Spleen (tissue), 13 donors: Measurements from ENCODE around the gene ILF2. TPM values are rescaled to one million over a fixed set of nuclear protein-coding genes. Genes with fewer than 3 reads are reported as not detected.
"Not testable (repeated sequence)": the region's sequence is repeated elsewhere in the genome, so short reads cannot be mapped to it uniquely, and the experiment has no call there.

ENCODE experiments used
- DNase-seq: peaks from one replicate; pipeline ENCODE4 v3.0.0-alpha.2; 2020
- H3K27ac ChIP-seq, 8 donors: fragments of 200-600 bp; sonication (generic) in 7 of 8; 1 replicate in 4 of 8; 2 replicates in 4 of 8; pipeline versions ENCODE4 v1.5.0 to v1.8.0; 2016 to 2021; ENCODE audit warnings: inconsistent platforms in 4 of 8, mild to moderate bottlenecking in 4 of 8, moderate library complexity in 1 of 8
- H3K27me3 ChIP-seq, 7 donors: fragments of 200-600 bp; sonication (generic) in 6 of 7; replicated peaks in 1 of 7; 1 replicate in 4 of 7; 2 replicates in 3 of 7; pipeline versions ENCODE4 v1.5.0 to v1.8.0; 2016 to 2021; ENCODE audit warnings: inconsistent platforms in 3 of 7, mild to moderate bottlenecking in 1 of 7
- H3K36me3 ChIP-seq, 6 donors: fragments of 200-600 bp; sonication (generic) in 5 of 6; 1 replicate in 4 of 6; 2 replicates in 2 of 6; pipeline versions ENCODE4 v1.5.0 to v1.8.0; 2016 to 2021; ENCODE audit warnings: inconsistent platforms in 2 of 6
- H3K4me1 ChIP-seq, 6 donors: fragments of 200-600 bp; sonication (generic) in 5 of 6; 1 replicate in 3 of 6; 2 replicates in 3 of 6; pipeline versions ENCODE4 v1.5.0 to v1.8.0; 2016 to 2021; ENCODE audit warnings: inconsistent platforms in 3 of 6
- H3K4me3 ChIP-seq, 8 donors: fragments of 200-600 bp; sonication (generic) in 7 of 8; 1 replicate in 4 of 8; 2 replicates in 4 of 8; pipeline versions ENCODE4 v1.5.0 to v1.8.0; 2016 to 2021; ENCODE audit warnings: inconsistent platforms in 4 of 8, mild to moderate bottlenecking in 4 of 8, moderate library complexity in 2 of 8
- H3K9me3 ChIP-seq, 8 donors: fragments of 200-600 bp; sonication (generic) in 7 of 8; 1 replicate in 4 of 8; 2 replicates in 4 of 8; pipeline versions ENCODE4 v1.5.0 to v1.8.0; 2016 to 2021; ENCODE audit warnings: inconsistent platforms in 4 of 8
- POLR2A ChIP-seq, 3 donors: fragments of 450-650 bp; IDR thresholded peaks; one replicate each; pipeline ENCODE4 v1.5.1; 2017; ENCODE audit warnings: antibody characterized with exemption in 3 of 3, mild to moderate bottlenecking in 1 of 3
- POLR2AphosphoS5 ChIP-seq, 3 donors: sonication (generic); formaldehyde crosslinking; IDR thresholded peaks; one replicate each; pipeline ENCODE4 v1.5.1; 2017; ENCODE audit warnings: antibody characterized with exemption in 3 of 3
- WGBS, 5 donors: extraction: QIAGEN DNeasy Blood & Tissue Kit in 3 of 5; methylation state at CpG; one replicate each; pipeline versions ENCODE4 v1.1.5 to v1.1.7; 2013 to 2018; 5-methylcytosine and 5-hydroxymethylcytosine counted together
- intact Hi-C: fragments of 100-400 bp; cut with DNase I; formaldehyde crosslinking; loops from one replicate; pipeline ENCODE4 v1.15.0; 2023; ENCODE audit warnings: low total_unique reads
- long read RNA-seq, 2 donors: transcript quantifications; one replicate each; lab custom pipeline, GENCODE V29; 2026
- polyA plus RNA-seq, 3 donors: library from polyadenylated mRNA; stranded (reverse); fragments of 200-250 nt; gene quantifications; one replicate each; pipeline ENCODE4 v1.2.1, GENCODE V29; 2013
- total RNA-seq, 7 donors: library from RNA; depleted of rRNA in 3 of 7; stranded (reverse); fragments of >200 nt in 3 of 7; fragmentation: NEBNext Ultra II Directional in 4 of 7; extraction: Animal tissue kit (Norgen Biotek cat#: 25700) in 4 of 7; gene quantifications; one replicate each; pipeline versions ENCODE4 v1.1.0 to v1.2.1, GENCODE V29; 2016 to 2021
- TF ChIP-seq, protein P1 (sequence below), 11 experiments: fragments of 200-600 bp in 7 of 11; fragments of 450-650 bp in 4 of 11; sonication (generic) in 4 of 11; IDR thresholded peaks in 8 of 11; conservative IDR thresholded peaks in 3 of 11; 1 replicate in 7 of 11; 2 replicates in 4 of 11; pipeline versions ENCODE4 v1.4.0 to v1.8.0; 2016 to 2021; ENCODE audit warnings: antibody characterized with exemption in 11 of 11, inconsistent platforms in 4 of 11, mild to moderate bottlenecking in 1 of 11
- donor health status: healthy with polysubstance abuse.
- donor health status: DM: no; HTN: no; CAD: no; lungs with moderate emphysema.
- donor health status: DM: no; HTN: no; CAD: no.
- donor health status: Bipolar disorder and iron deficiency.
- donor health status: healthy.
- donor health status: DM: no; HTN: no; CAD: no.
- donor health status: DM: yes; HTN: yes; CAD: no.

The ILF2 gene
- total RNA-seq = 100 to 1,000 TPM in 1 of 7 donors, 10 to 100 TPM in 6; 80.9 to 105 (median 85.0) TPM
- polyA plus RNA-seq = 10 to 100 TPM; 54.9 to 90.3 (median 82.4) TPM
- long read RNA-seq, donor 1, transcript ILF2-201 (14 exons, 1,659 nt) = major isoform, 51 of 88 reads
- long read RNA-seq, donor 1, partial matches to known transcripts = 37 of 88 reads
- long read RNA-seq, donor 1, other reads (novel, unspliced or antisense) = 0 of 88 reads
- long read RNA-seq, donor 2, transcript ILF2-201 (14 exons, 1,659 nt) = major isoform, 36 of 61 reads
- long read RNA-seq, donor 2, partial matches to known transcripts = 23 of 61 reads
- long read RNA-seq, donor 2, other reads (novel, unspliced or antisense) = 0 of 61 reads

DNA sequence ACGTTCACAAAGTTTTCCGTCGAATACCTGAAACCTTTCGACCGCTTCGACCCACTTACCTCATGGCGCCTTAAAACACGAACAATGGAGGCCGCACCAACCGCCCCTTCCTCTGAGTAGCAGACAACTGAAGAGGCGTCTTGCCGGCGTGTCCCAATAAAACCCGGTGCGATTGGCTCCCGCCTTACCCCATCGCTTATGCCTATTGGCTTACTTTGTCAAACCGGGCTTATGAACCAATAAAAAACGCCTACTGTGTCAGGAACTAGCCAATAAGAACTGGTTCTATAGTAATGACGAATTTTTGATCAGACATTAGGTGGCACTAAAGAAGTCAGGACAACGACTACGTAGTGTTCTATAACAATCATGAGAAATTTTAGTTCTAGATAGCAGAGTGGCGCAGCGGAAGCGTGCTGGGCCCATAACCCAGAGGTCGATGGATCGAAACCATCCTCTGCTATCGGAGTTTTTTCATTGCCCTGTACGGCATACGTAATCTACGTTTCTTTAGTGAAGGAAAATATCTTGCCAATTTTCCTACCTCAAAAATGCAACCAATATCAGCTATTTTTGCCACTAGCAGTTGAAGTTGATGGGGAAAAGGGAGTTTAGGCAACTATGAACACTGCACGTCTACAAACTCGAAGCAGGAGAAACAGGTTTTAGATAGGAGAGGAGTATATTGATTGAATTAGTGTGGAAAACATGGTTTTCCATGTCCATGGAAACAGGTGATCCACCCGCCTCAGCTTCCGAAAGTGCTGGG lies at the start of gene ILF2:
ILF2 (minus strand) TSS at position 135 of the 769 bp plus-strand sequence; CDS start at position 64, 71 bp downstream.
- TF ChIP-seq POLR2AphosphoS5 (IDR thresholded peaks at IDR 0.05) (peak; percentile 69 to 98 (median 93)), POLR2A (IDR thresholded peaks at IDR 0.05) (peak in 2 of 3 donors; percentile 56 to 75)
- TF ChIP-seq, protein P1, sequence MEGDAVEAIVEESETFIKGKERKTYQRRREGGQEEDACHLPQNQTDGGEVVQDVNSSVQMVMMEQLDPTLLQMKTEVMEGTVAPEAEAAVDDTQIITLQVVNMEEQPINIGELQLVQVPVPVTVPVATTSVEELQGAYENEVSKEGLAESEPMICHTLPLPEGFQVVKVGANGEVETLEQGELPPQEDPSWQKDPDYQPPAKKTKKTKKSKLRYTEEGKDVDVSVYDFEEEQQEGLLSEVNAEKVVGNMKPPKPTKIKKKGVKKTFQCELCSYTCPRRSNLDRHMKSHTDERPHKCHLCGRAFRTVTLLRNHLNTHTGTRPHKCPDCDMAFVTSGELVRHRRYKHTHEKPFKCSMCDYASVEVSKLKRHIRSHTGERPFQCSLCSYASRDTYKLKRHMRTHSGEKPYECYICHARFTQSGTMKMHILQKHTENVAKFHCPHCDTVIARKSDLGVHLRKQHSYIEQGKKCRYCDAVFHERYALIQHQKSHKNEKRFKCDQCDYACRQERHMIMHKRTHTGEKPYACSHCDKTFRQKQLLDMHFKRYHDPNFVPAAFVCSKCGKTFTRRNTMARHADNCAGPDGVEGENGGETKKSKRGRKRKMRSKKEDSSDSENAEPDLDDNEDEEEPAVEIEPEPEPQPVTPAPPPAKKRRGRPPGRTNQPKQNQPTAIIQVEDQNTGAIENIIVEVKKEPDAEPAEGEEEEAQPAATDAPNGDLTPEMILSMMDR (IDR thresholded peaks at IDR 0.05 in 8 of 11, conservative IDR thresholded peaks at IDR 0.05 in 3 of 11) = peak in 3 of 11 experiments; percentile 1 to 18 (median 11)
- peak within 1 kb of the TSS; percentile 82 to 94 (median 90) for H3K27ac ChIP-seq
- intact Hi-C loops = no loop called here
- peak within 1 kb of the TSS; percentile 65 to 90 (median 78) for H3K4me3 ChIP-seq
- no peaks in the 10 kb centered on the region for H3K27me3 ChIP-seq
- H3K9me3 ChIP-seq = no peaks in the 10 kb centered on the region
- DNase-seq = peak; percentile 95
- WGBS, 5 donors = 0 to 1% (median 0%) methylated on average over 35 of the region's 35 CpGs
- H3K4me1 ChIP-seq = peaks cover 15 to 42% (median 34%) of the 10 kb centered on the region in 6 donors
- peaks cover 0 to 38% (median 33%) of the 10 kb centered on the region in 6 donors for H3K36me3 ChIP-seq

DNA sequence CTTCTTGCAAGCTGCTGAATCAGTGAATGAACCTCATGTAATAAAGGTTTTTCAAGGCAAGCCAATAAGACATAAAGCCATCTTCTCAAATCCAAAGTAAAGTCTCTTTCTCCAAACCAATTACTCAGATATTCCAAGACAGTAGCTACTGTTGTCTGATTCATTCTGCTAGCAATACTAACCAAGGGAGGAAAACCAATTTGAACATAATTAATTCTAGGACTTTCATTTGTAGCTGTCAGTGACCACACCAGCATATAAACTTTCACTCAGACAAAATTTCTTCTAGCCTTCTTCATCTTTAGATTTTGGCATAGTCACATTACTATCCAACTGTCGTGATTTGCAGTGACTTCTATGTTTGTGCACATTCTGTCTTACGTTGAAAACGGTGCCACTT lies 46.5 kb upstream of the ILF2 start:
- intact Hi-C loops = no loop called here
- H3K27me3 ChIP-seq = no peaks in the 10 kb centered on the region
- no peak overlapping the region for H3K27ac ChIP-seq
- no peaks in the 10 kb centered on the region for H3K4me1 ChIP-seq
- no peak for TF ChIP-seq POLR2AphosphoS5 (IDR thresholded peaks at IDR 0.05)
- TF ChIP-seq, protein P1 (IDR thresholded peaks at IDR 0.05 in 8 of 11, conservative IDR thresholded peaks at IDR 0.05 in 3 of 11) = no peak
- no peak for TF ChIP-seq POLR2A (IDR thresholded peaks at IDR 0.05)
- no peak for DNase-seq
- H3K36me3 ChIP-seq = no peaks in the 10 kb centered on the region
- 69 to 90% (median 78%) methylated on average over 3 of the region's 3 CpGs for WGBS, 5 donors
- no peak overlapping the region for H3K4me3 ChIP-seq
- H3K9me3 ChIP-seq = no peaks in the 10 kb centered on the region

DNA sequence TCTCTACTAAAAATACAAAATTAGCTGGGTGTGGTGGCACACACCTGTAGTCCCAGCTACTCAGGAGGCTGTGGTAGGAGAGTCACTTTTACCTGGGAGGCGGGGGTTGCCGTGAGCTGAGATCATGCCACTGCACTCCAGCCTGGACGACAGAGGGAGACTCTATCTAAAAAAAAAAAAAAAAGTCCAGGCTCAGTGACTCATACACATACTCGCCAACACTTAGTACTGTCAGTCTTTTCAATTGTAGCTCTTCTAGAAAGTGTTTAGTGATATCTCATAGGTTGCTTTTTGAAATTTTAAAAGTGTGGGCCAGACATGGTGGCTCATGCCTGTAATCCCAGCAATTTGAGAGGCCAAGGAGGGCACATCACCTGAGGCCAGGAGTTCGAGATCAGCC lies 45.4 kb upstream of the ILF2 start:
- DNase-seq, H3K9me3 ChIP-seq, H3K27ac ChIP-seq, H3K27me3 ChIP-seq, H3K4me1 ChIP-seq, H3K4me3 ChIP-seq, intact Hi-C loops, H3K36me3 ChIP-seq: not testable (repeated sequence)
- WGBS, 5 donors = 71 to 96% (median 85%) methylated on average over 4 to 5 of the region's 5 CpGs

DNA sequence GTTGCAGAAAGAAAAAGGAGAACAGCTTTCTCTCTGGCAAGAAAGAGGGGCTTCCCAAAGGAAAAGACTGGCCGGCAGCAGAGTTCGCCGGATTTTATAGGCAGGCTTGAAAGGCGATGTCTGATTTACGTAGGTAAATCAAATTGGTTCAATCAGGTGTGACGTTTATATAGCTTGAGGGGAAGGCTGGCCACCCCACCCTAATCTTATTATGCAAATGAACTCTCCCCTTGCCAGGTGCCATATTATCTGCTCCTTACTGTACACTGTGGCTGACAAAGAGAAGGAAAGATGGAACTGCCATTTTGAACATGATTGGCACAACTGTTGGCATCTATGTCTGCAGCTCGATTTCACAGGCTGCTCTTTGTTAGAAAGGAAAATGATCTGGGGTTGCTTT lies 40.2 kb upstream of the ILF2 start:
- DNase-seq = no peak
- no peak overlapping the region for H3K4me3 ChIP-seq
- H3K4me1 ChIP-seq = no peaks in the 10 kb centered on the region
- intact Hi-C loops = no loop called here
- H3K27ac ChIP-seq = no peak overlapping the region
- H3K9me3 ChIP-seq = no peaks in the 10 kb centered on the region
- 65 to 79% (median 75%) methylated on average over 7 of the region's 7 CpGs for WGBS, 5 donors
- H3K36me3 ChIP-seq = no peaks in the 10 kb centered on the region
- no peaks in the 10 kb centered on the region for H3K27me3 ChIP-seq
- TF ChIP-seq, protein P1 (IDR thresholded peaks at IDR 0.05 in 8 of 11, conservative IDR thresholded peaks at IDR 0.05 in 3 of 11) = no peak
- TF ChIP-seq POLR2A (IDR thresholded peaks at IDR 0.05) (no peak), POLR2AphosphoS5 (IDR thresholded peaks at IDR 0.05) (no peak)
